GM23248 (cell line): ENCODE data around the gene CELSR3.

Source experiments
- EZH2 ChIP-seq: fragments of 200-600 bp; sonication (generic); IDR thresholded peaks from 2 replicates; pipeline ENCODE4 v1.6.1; 2018; ENCODE audit warnings: antibody characterized with exemption, mild to moderate bottlenecking; ENCODE audit not compliant: insufficient read depth, poor library complexity, severe bottlenecking
- EZH2phosphoT487 ChIP-seq: fragments of 200-600 bp; sonication (generic); IDR thresholded peaks from 2 replicates; pipeline ENCODE4 v1.6.1; 2018; ENCODE audit warnings: antibody characterized with exemption, moderate library complexity, mild to moderate bottlenecking, low read depth; ENCODE audit not compliant: insufficient read depth

- TF ChIP-seq EZH2 (no peak), EZH2phosphoT487 (no peak)
Observed at GRCh38 chr3:48688032-48688736, 25.5 kb upstream of the CELSR3 start.
